HG02610 (cell line): ENCODE measurements around the gene JAGN1.
"Not testable (repeated sequence)": the region's sequence is repeated elsewhere in the genome, so short reads cannot be mapped to it uniquely, and the experiment has no call there.

Experiments
- ATAC-seq: cut with Tn5 transposase; IDR thresholded peaks from one replicate; pipeline ENCODE4 v1.9.1; 2021; ENCODE audit warnings: mild to moderate bottlenecking, moderate library complexity; ENCODE audit not compliant: unreplicated experiment

The JAGN1 gene

GRCh38 chr3:9916734-9917680, 26.6 kb downstream of the JAGN1 start, which contains the start of gene IL17RC:
Gene IL17RC, plus strand, starts transcription at chr3:9917098. Its CDS starts 218 bp downstream, at chr3:9917316.
- ATAC-seq, result no peak

GRCh38 chr3:9917820-9918219, 27.4 kb downstream of the JAGN1 start:
- ATAC-seq, result no peak

GRCh38 chr3:9918261-9919038, 28.0 kb downstream of the JAGN1 start:
- ATAC-seq, result no peak

GRCh38 chr3:9928158-9928557, 37.7 kb downstream of the JAGN1 start:
- no peak for ATAC-seq

GRCh38 chr3:9930804-9931418, 40.5 kb downstream of the JAGN1 start:
- no peak for ATAC-seq

GRCh38 chr3:9932535-9932842, 42.1 kb downstream of the JAGN1 start:
- ATAC-seq, result no peak

- peak; percentile 71 for ATAC-seq
Observed at GRCh38 chr3:9932843-9933560, 42.6 kb downstream of the JAGN1 start.

GRCh38 chr3:9933561-9934234, 43.3 kb downstream of the JAGN1 start, which contains the start of gene CRELD1:
Gene CRELD1, plus strand, starts transcription at chr3:9933834. Its CDS starts 605 bp downstream, at chr3:9934439.
- peak; percentile 89 for ATAC-seq

GRCh38 chr3:9934235-9934621, 43.8 kb downstream of the JAGN1 start:
- no peak for ATAC-seq

GRCh38 chr3:9934993-9935392, 44.6 kb downstream of the JAGN1 start:
- no peak for ATAC-seq

- no peak for ATAC-seq
Observed at GRCh38 chr3:9935966-9936510, 45.6 kb downstream of the JAGN1 start.

GRCh38 chr3:9937486-9938238, 47.3 kb downstream of the JAGN1 start:
- ATAC-seq, result no peak

GRCh38 chr3:9938966-9939365, 48.6 kb downstream of the JAGN1 start:
- no peak for ATAC-seq

GRCh38 chr3:9939906-9940305, 49.5 kb downstream of the JAGN1 start:
- not testable (repeated sequence) for ATAC-seq

GRCh38 chr3:9940746-9941145, 50.3 kb downstream of the JAGN1 start:
- no peak for ATAC-seq

- ATAC-seq, result no peak
Observed at GRCh38 chr3:9942164-9942563, 51.8 kb downstream of the JAGN1 start.

GRCh38 chr3:9942934-9943690, 52.7 kb downstream of the JAGN1 start:
- no peak for ATAC-seq
